GM19239 (cell line): Measurements from ENCODE around the gene FOXL2NB.

Experiments
- DNase-seq: peaks from one replicate; pipeline ENCODE4 v3.0.0; 2011; ENCODE audit warnings: low spot score; ENCODE audit not compliant: insufficient read length
- FAIRE-seq: peaks from 2 replicates; lab custom pipeline; 2011; peaks lifted over from hg19 to GRCh38; lab: Jason Lieb, UNC

The FOXL2NB gene

GRCh38 chr3:138985932-138986331 lies 38.9 kb downstream of the FOXL2NB start:
- FAIRE-seq, result no peak
- DNase-seq, result no peak

DNA sequence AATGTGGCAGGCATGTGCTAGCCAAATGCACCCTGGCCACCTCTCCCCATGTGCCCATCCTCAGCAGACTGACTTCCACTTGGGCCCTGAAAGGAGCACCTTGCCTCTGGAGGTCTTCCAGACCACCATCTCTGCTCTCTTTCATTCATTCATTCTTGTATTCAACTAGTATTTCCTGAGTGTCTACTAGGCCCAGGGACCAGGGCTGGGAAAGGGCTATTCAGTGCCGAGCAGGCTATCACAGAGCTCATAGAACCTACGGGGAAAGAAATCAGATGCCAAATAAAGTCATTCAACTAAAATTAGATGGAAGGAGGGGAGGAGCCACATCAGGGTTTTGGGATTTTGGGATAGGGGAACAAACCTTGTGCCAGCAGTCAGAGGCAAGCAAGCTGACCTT lies 40.2 kb downstream of the FOXL2NB start:
- DNase-seq, result no peak
- no peak for FAIRE-seq

DNA sequence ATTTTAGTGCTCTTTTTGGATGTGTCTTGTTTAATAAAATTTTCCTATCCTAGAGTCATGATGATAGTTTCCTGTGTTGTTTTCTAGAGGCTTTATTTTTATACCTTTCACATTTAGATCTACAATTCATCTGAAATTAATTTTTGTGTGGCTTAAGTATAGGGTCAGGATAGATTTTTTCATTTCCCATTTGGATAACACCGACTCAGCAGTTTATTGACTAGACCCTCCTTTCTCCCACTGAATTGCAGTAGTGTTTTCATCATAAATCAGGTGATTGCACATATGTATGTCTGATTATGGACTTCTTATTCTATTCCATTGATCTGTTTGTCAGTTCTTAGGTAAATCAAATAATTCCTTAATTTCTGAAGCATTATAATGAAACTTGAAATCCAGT lies 48.7 kb downstream of the FOXL2NB start:
- no peak for FAIRE-seq
- no peak for DNase-seq
